ENCODE data around the gene CCDC196. TPM values are rescaled to one million over a fixed set of nuclear protein-coding genes. Genes with fewer than 3 reads are reported as not detected.

CCDC196 gene
- total and polyA plus RNA-seq, 5 donors from 2014 or later: not detected

GRCh38 chr14:66482873-66483272 is 3.3 kb upstream of the CCDC196 start:
- ATAC-seq (ENCODE audit: low read depth in 2 of 2): no peak
- no peak for DNase-seq
- Mint-ChIP-seq H3K4me3 (no peak overlapping the region), H3K4me1 (no peaks in the 10 kb centered on the region), H3K27me3 (no peaks in the 10 kb centered on the region), H3K27ac (no peak overlapping the region), H3K9me3 (peaks cover 0 to 1% (median 0%) of the 10 kb centered on the region in 7 donors), H3K36me3 (peaks cover 6% of the 10 kb centered on the region)
- no peaks in the 10 kb centered on the region for H3K4me1 ChIP-seq (ENCODE audit: control insufficient read depth, insufficient read depth, low read length, poor library complexity, severe bottlenecking)
- H3K4me3 ChIP-seq (ENCODE audit: low read depth, low read length): no peak overlapping the region
- H3K36me3 ChIP-seq (ENCODE audit: control insufficient read depth, insufficient read depth, low read length): no peaks in the 10 kb centered on the region
- H3K27me3 ChIP-seq (ENCODE audit: control insufficient read depth, insufficient read depth, low read length): no peaks in the 10 kb centered on the region
- no peaks in the 10 kb centered on the region for H3K9me3 ChIP-seq (ENCODE audit: control insufficient read depth in 2 of 2, low read length in 2 of 2)
- H3K27ac ChIP-seq (ENCODE audit: insufficient read depth, low read length, poor library complexity, severe bottlenecking): no peak overlapping the region

- ATAC-seq (ENCODE audit: low read depth in 2 of 2) (no peak), DNase-seq (no peak)
- H3K9me3 ChIP-seq (ENCODE audit: control insufficient read depth in 2 of 2, low read length in 2 of 2): no peaks in the 10 kb centered on the region
- H3K4me1 ChIP-seq (ENCODE audit: control insufficient read depth, insufficient read depth, low read length, poor library complexity, severe bottlenecking): no peaks in the 10 kb centered on the region
- H3K4me3 ChIP-seq (ENCODE audit: low read depth, low read length): no peak overlapping the region
- Mint-ChIP-seq H3K27me3 (no peaks in the 10 kb centered on the region), H3K4me1 (no peaks in the 10 kb centered on the region), H3K36me3 (peaks cover 6% of the 10 kb centered on the region), H3K9me3 (peaks cover 0 to 1% (median 0%) of the 10 kb centered on the region in 7 donors), H3K27ac (no peak overlapping the region), H3K4me3 (no peak overlapping the region)
- H3K27ac ChIP-seq (ENCODE audit: insufficient read depth, low read length, poor library complexity, severe bottlenecking): no peak overlapping the region
- no peaks in the 10 kb centered on the region for H3K27me3 ChIP-seq (ENCODE audit: control insufficient read depth, insufficient read depth, low read length)
- no peaks in the 10 kb centered on the region for H3K36me3 ChIP-seq (ENCODE audit: control insufficient read depth, insufficient read depth, low read length)
These were observed 2.8 kb upstream of the CCDC196 start for GRCh38 chr14:66483322-66483721.

- ATAC-seq (ENCODE audit: low read depth in 2 of 2) (no peak), DNase-seq (no peak)
- no peaks in the 10 kb centered on the region for H3K27me3 ChIP-seq (ENCODE audit: control insufficient read depth, insufficient read depth, low read length)
- H3K36me3 ChIP-seq (ENCODE audit: control insufficient read depth, insufficient read depth, low read length): no peaks in the 10 kb centered on the region
- H3K9me3 ChIP-seq (ENCODE audit: control insufficient read depth in 2 of 2, low read length in 2 of 2): no peaks in the 10 kb centered on the region
- no peak overlapping the region for H3K4me3 ChIP-seq (ENCODE audit: low read depth, low read length)
- H3K27ac ChIP-seq (ENCODE audit: insufficient read depth, low read length, poor library complexity, severe bottlenecking): no peak overlapping the region
- Mint-ChIP-seq H3K36me3 (peaks cover 6% of the 10 kb centered on the region), H3K9me3 (peaks cover 0 to 1% (median 0%) of the 10 kb centered on the region in 7 donors), H3K27ac (no peak overlapping the region), H3K4me1 (no peaks in the 10 kb centered on the region), H3K4me3 (no peak overlapping the region), H3K27me3 (no peaks in the 10 kb centered on the region)
- no peaks in the 10 kb centered on the region for H3K4me1 ChIP-seq (ENCODE audit: control insufficient read depth, insufficient read depth, low read length, poor library complexity, severe bottlenecking)
These were observed 1.1 kb upstream of the CCDC196 start for GRCh38 chr14:66485029-66485428.

- Histone ChIP-seq H3K36me3 (ENCODE audit: control insufficient read depth, insufficient read depth, low read length) (no peaks in the 10 kb centered on the region), H3K9me3 (ENCODE audit: control insufficient read depth in 2 of 2, low read length in 2 of 2) (no peaks in the 10 kb centered on the region), H3K4me1 (ENCODE audit: control insufficient read depth, insufficient read depth, low read length, poor library complexity, severe bottlenecking) (no peaks in the 10 kb centered on the region), H3K27me3 (ENCODE audit: control insufficient read depth, insufficient read depth, low read length) (no peaks in the 10 kb centered on the region), H3K4me3 (ENCODE audit: low read depth, low read length) (no peak overlapping the region), H3K27ac (ENCODE audit: insufficient read depth, low read length, poor library complexity, severe bottlenecking) (no peak overlapping the region)
- no peaks in the 10 kb centered on the region for H3K4me1 Mint-ChIP-seq
- peaks cover 5% of the 10 kb centered on the region for H3K36me3 Mint-ChIP-seq
- DNase-seq (no peak), ATAC-seq (ENCODE audit: low read depth in 2 of 2) (no peak)
- H3K27me3 Mint-ChIP-seq: no peaks in the 10 kb centered on the region
- H3K4me3 Mint-ChIP-seq: no peak overlapping the region
- H3K9me3 Mint-ChIP-seq: peaks cover 0 to 1% (median 0%) of the 10 kb centered on the region in 7 donors
- H3K27ac Mint-ChIP-seq: no peak overlapping the region
These were observed 993 bp downstream of the CCDC196 start for GRCh38 chr14:66487164-66487563.

- no peaks in the 10 kb centered on the region for H3K36me3 ChIP-seq (ENCODE audit: control insufficient read depth, insufficient read depth, low read length)
- Mint-ChIP-seq H3K36me3 (peaks cover 5% of the 10 kb centered on the region), H3K4me3 (no peak overlapping the region), H3K9me3 (no peaks in the 10 kb centered on the region), H3K27me3 (no peaks in the 10 kb centered on the region), H3K27ac (no peak overlapping the region), H3K4me1 (peaks cover 0 to 3% (median 1%) of the 10 kb centered on the region in 4 donors)
- ATAC-seq (ENCODE audit: low read depth in 2 of 2): no peak
- DNase-seq: no peak
- no peak overlapping the region for H3K27ac ChIP-seq (ENCODE audit: insufficient read depth, low read length, poor library complexity, severe bottlenecking)
- H3K4me1 ChIP-seq (ENCODE audit: control insufficient read depth, insufficient read depth, low read length, poor library complexity, severe bottlenecking): no peaks in the 10 kb centered on the region
- H3K27me3 ChIP-seq (ENCODE audit: control insufficient read depth, insufficient read depth, low read length): no peaks in the 10 kb centered on the region
- H3K4me3 ChIP-seq (ENCODE audit: low read depth, low read length): no peak overlapping the region
- H3K9me3 ChIP-seq (ENCODE audit: control insufficient read depth in 2 of 2, low read length in 2 of 2): no peaks in the 10 kb centered on the region
These were observed 4.3 kb downstream of the CCDC196 start for GRCh38 chr14:66490143-66491111.

- Mint-ChIP-seq H3K4me3 (no peak overlapping the region), H3K4me1 (peaks cover 0 to 17% (median 15%) of the 10 kb centered on the region in 4 donors), H3K27me3 (no peaks in the 10 kb centered on the region), H3K36me3 (peaks cover 5% of the 10 kb centered on the region), H3K9me3 (no peaks in the 10 kb centered on the region), H3K27ac (no peak overlapping the region)
- Histone ChIP-seq H3K4me1 (ENCODE audit: control insufficient read depth, insufficient read depth, low read length, poor library complexity, severe bottlenecking) (no peaks in the 10 kb centered on the region), H3K36me3 (ENCODE audit: control insufficient read depth, insufficient read depth, low read length) (no peaks in the 10 kb centered on the region), H3K27me3 (ENCODE audit: control insufficient read depth, insufficient read depth, low read length) (no peaks in the 10 kb centered on the region), H3K4me3 (ENCODE audit: low read depth, low read length) (no peak overlapping the region), H3K9me3 (ENCODE audit: control insufficient read depth in 2 of 2, low read length in 2 of 2) (no peaks in the 10 kb centered on the region), H3K27ac (ENCODE audit: insufficient read depth, low read length, poor library complexity, severe bottlenecking) (no peak overlapping the region)
- ATAC-seq (ENCODE audit: low read depth in 2 of 2) (no peak), DNase-seq (no peak)
These were observed 7.6 kb downstream of the CCDC196 start for GRCh38 chr14:66493750-66494149.

- Mint-ChIP-seq H3K27ac (peak overlapping the region in 1 of 3 donors; percentile 34), H3K4me3 (no peak overlapping the region), H3K36me3 (peaks cover 5% of the 10 kb centered on the region), H3K27me3 (no peaks in the 10 kb centered on the region), H3K4me1 (peaks cover 0 to 17% (median 15%) of the 10 kb centered on the region in 4 donors), H3K9me3 (no peaks in the 10 kb centered on the region)
- Histone ChIP-seq H3K27ac (ENCODE audit: insufficient read depth, low read length, poor library complexity, severe bottlenecking) (no peak overlapping the region), H3K9me3 (ENCODE audit: control insufficient read depth in 2 of 2, low read length in 2 of 2) (no peaks in the 10 kb centered on the region), H3K36me3 (ENCODE audit: control insufficient read depth, insufficient read depth, low read length) (no peaks in the 10 kb centered on the region), H3K27me3 (ENCODE audit: control insufficient read depth, insufficient read depth, low read length) (no peaks in the 10 kb centered on the region), H3K4me1 (ENCODE audit: control insufficient read depth, insufficient read depth, low read length, poor library complexity, severe bottlenecking) (no peaks in the 10 kb centered on the region), H3K4me3 (ENCODE audit: low read depth, low read length) (peak overlapping the region; percentile 8)
- DNase-seq (peak; percentile 3 to 77 (median 50)), ATAC-seq (ENCODE audit: low read depth in 2 of 2) (peak; percentile 76 to 82)
These were observed 9.3 kb downstream of the CCDC196 start for GRCh38 chr14:66495218-66496098.
